PC-9 (cell line): ENCODE results near the gene HGD.

ENCODE experiments used
- EZH2 ChIP-seq: fragments of 200-600 bp; sonication (generic); IDR thresholded peaks from 2 replicates; pipeline ENCODE4 v1.8.0; 2017; ENCODE audit warnings: antibody characterized with exemption, low read depth
- TF ChIP-seq, protein P1 (sequence below): fragments of 200-600 bp; sonication (generic); conservative IDR thresholded peaks from 2 replicates; pipeline ENCODE4 v1.6.1; 2017; ENCODE audit warnings: mixed run types, antibody characterized with exemption, mild to moderate bottlenecking, moderate library complexity

DNA sequence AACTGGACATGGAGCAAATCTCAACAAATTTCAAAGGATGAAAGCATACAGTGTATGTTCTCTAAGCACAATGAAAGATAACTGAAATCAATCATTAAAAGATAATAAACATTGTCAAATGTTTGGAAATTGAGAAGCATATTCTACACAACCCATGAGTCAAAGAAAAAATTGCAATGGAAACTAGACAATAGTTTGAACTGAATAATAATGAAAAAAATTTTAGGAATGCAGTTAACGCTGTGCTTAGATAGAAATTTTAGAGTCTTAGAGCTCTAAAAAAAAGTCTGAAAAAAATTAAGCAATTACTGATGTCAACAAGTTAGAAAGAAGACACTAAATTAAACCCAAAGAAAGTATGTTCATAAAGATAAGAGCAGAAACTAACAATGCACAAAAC lies 44.8 kb upstream of the HGD start:
- TF ChIP-seq, protein P1, sequence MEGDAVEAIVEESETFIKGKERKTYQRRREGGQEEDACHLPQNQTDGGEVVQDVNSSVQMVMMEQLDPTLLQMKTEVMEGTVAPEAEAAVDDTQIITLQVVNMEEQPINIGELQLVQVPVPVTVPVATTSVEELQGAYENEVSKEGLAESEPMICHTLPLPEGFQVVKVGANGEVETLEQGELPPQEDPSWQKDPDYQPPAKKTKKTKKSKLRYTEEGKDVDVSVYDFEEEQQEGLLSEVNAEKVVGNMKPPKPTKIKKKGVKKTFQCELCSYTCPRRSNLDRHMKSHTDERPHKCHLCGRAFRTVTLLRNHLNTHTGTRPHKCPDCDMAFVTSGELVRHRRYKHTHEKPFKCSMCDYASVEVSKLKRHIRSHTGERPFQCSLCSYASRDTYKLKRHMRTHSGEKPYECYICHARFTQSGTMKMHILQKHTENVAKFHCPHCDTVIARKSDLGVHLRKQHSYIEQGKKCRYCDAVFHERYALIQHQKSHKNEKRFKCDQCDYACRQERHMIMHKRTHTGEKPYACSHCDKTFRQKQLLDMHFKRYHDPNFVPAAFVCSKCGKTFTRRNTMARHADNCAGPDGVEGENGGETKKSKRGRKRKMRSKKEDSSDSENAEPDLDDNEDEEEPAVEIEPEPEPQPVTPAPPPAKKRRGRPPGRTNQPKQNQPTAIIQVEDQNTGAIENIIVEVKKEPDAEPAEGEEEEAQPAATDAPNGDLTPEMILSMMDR: no peak
- no peak for TF ChIP-seq EZH2
